Inflammatory macrophage treated with lipopolysaccharide for 4 hours (primary cell): ENCODE data around the gene TOMM70.

Experiments
- DNase-seq: peaks from one replicate; pipeline ENCODE4 v3.0.0-alpha.2; 2020

Gene TOMM70

DNA sequence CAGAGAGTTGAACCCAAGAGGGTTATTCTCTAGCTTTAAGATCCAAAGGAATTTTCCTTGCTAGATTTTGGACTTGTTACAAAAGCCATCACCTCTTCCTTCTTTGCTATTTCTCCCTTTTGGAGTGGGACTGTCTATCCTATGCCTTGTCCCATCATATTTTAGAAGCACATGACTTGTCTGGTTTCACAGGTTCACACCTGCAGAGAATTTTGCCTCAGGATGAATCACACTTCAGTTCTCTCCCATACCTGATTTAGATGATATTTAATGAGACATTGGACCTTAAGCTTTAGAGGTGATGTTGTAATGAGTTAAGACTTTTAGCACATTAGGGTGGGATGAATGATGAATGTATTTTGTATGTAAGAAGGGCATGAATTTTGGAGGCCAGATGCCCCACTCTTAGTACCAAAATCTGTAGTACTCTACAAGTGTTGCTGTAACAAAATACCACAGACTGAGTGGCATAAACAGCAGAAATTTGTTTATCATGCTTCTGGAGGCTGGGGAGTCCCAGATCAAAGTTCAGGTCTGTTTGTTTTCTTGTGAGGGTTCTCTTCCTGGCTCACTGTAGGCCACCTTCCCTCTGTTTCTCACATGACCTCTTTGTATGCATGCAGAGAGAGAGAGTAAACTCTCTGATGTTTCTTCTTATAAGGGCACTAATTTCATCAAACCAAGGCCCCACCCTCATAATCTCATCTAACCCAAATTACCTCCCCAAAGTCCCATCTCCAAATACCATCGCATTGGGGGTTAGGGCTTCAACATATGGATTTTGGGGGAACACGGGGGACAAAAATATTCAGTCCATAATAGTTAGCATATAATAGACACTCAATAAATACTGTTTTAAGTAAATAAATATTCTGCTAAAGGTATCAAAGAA, 10.4 kb upstream of the TOMM70 start:
- no peak for DNase-seq

DNA sequence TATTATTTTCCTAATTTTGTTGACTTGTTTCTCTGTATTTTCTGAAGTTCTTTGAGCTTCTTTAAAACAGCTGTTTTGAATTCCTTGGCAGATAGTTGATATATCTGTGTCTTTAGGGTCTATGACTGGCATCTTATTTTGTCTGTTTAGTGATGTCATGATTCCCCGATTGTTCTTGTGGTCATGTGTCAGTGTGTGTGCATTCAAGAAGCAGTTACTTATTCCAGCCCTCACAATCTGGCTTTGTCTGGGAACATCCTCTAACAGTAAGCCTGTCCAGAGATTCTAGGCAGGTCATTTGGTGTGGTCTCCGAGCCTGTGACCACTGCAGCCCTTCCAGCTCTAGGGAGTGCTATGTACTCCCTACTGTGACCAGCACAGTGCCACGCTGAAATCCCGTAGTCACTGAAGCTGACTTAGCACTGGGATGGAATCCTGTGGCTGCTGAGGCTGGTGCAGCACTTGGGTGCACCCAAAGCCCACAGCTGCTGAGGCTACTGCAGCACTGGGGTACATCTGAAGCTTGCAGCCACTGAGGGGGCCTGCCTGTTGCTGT, 7.2 kb upstream of the TOMM70 start:
- no peak for DNase-seq

DNA sequence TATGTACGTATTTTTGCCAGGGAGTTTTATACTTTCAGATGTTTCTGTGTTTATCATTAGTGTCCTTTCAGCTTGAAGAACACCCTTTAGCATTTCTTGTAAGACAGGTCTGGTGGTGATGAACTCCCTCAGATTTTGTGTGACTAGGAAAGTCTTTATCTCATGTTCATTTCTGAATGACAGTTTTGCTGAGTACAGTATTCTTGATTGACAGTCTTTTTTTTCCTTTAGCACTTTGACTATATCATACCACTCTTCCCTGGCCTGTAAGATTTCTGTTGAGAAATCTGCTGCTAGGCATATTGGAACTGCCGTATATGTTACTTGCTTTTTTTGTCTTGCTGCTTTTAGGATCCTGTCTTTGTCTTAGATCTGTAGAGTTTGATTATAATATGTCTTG, 6.3 kb upstream of the TOMM70 start:
- no peak for DNase-seq

DNA sequence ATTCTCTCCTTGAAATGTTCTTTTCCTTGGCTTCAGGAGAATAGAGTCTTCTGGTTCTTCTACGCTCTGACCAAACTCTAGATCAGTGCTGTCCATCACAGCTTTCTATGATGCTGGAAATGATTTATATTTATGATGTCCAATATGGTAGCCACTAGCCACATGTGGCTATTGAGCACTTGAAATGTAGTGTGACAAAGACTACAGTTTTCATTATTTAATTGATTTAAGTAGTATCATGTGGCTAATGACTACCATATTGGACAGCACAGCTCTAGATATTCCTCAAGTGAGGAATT, 3.3 kb upstream of the TOMM70 start:
- no peak for DNase-seq

DNA sequence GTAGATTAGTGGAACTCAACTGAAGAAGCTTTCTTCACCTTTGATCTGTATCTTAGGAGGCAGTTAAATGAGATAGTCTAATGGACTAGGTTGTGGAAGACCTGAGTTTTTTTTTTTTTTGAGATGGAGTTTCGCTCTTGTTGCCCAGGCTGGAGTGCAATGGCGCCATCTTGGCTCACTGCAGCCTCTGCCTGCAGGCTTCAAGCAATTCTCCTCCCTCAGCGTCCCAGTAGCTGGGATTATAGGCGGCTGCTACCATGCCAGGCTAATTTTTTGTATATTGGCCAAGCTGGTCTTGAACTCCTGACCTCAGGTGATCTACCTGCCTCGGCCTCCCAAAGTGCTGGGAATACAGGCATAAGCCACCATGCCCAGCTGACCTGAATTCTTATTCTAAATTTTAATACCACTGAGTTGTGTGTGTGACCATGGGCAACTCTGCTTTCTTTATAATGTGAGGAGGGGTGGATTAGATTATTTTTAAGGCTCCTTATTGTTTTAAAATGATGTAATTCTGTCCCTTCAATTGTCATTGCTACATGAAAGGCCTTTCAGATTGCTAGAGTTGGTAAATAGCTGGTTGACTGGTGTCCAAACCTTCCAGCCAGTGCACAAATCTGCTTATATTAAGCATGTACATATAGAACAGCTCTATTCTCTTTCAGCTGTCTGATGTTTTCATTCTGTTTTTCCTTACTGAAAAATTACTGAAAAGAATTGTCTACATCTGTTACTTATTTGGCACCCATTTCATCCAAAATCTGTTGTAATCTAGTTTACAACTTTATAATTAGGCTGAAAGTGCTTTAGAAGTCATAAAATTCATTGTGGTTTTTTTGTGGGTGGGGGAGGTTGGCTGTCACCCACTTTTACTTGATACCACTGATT, 2.7 kb upstream of the TOMM70 start:
- DNase-seq: peak; percentile 0

DNA sequence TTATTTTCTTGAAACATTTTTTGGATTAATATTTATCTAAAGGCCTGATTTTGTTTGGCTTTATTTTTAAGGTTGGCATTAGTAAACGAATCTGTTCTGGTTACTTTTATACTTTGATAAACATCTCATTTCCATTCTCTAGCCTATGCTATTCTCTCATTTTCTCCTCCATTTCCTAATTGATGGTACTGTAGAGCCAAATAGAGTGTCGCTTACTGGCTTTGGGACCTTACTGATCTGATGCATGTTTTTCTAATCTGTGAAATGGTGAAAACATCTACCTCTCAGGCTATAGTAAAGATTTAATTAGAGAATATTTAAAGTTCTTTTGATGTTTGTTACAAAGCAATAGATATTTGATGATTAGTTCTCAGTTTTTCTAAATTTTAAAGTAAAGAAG, 2.0 kb upstream of the TOMM70 start:
- no peak for DNase-seq

DNA sequence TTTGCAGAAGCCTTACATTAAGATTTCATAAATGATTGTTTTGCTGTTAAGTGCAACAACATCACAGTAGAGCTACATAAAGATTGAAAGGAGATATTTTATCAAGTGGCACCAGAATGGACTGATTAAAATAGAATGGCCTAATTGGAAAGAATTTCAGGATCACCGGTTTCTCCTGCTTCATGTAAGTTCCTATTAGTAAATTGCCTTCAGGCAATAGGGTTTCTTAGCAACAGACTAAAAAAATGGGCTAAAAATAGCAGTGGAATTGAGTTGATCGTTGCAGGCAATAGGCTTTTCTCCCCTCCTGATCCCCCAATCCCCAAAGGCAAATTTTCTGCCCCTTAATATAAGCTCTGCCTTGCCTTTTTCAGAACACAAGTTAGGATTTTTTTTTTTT, 1.4 kb upstream of the TOMM70 start:
- peak; percentile 1 for DNase-seq

DNA sequence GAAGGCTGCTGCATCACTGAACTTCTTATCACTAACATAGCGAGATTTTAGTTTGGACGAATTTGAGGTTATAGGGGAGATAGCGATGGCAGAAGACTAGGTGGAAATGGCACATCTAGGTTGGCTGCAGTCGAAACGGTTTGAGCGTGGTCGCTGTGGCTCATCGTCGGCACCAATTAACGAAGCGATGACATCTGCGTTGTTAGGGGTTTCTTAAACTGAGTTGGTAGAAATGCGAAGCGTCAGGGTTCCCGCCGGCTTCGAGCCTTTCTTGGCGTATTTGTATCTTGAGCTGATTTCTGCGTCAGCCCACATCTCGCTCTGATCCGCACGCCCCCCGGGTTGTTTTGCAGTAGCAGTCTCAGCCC, 769 bp upstream of the TOMM70 start:
- DNase-seq: peak; percentile 20

DNA sequence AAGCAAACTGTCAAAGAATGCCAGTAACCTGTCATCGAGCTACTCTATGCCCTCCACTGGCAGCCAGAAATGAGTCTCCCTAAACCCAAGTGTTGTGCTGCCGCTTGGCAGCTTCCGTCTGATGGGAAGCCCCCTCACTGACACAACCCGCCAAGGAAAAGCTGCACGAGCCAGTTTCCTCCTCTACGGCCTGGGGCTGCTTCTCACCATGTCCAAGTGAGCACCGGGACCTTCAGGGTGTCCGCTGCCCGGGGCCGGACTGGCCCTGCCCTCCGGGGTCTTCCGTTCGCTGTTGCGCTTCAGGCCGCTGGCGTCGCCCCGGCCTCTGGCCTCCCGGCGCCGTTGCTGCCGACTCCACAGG, 490 bp downstream of the TOMM70 start:
- DNase-seq: peak; percentile 56

DNA sequence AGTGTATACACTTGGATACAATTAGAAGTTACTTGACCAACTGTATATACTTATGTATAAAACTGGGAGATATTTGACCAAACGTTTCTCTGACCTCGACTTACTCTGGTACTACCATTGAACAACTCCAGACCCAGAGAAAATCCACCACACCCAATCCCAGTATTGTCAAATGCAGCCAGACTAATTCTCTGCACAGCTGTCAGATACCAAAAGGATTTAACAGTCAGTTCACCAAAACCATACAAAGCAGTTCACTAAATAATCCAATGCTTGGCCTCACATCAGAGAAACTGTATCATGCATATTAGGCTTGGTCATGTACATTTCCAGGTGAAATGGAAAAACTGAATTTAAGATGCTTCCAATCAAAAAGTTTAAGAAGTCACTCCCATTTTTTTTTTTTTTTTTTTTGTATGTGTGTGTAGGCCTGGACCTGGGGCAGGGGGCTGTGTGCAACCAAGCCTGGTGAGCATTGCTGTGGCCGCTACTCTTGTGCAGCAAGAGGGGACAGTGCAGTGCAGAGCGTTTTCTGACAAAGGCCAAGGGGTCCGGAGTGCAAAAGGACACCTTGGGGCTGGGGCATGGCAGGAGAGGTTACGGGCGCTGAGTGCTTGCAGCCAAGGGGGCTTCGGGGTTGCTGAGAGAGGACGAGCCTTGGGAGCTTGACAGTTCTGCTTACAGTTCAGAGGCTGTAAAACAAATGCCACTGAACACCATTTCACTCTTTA, 1.4 kb downstream of the TOMM70 start:
- DNase-seq: no peak

DNA sequence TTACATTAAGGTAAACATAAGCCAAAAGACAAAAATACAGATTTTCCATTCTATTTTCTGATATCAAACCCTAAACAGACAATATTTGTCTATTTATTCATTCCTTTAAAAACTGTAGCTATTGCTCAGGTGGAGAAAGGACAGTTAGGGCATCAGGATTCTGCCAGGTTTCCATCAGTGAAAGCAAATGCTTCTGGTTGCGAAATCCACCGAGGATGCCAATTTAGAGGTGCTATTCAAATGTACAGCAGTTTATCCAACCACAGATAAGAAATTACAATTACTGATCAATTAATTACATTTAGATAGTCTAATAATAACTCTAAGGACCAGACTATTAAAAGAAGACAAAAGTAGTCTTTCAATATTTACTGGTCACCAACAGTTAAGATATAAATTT, 3.9 kb downstream of the TOMM70 start:
- no peak for DNase-seq

DNA sequence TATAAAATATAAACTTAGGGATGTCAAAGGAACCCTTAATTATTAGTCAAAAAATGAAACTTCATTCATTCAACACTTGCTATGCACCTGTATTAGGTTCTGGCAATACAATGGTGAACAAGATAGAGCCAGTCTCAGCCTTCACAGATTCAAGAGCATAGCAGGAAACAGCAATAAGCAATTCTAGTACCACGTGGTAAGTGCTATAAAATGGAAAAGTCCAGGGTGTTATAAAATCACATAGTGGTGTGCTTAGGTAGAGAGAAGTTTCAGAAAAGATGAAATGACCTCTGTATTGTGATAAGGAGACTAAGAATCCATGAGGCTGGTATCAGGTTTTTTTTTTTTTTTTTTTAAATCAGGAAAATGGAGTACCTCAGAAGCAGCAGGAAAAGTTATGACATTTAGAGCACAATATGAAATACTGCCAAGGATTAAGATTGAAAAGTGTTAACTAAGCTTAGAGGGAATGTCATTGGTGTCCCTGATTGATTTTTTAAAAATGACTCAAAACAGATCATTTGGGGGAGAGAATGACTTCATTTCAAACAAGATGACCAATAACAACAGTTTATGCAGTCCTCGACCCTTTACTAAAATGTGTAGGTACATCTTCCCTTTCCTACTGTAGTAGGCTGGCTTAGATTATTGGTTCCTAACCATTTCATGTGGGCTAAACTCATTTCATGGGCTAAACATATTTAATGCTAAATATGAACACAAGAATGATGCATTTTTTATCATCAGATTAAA, 5.0 kb downstream of the TOMM70 start:
- no peak for DNase-seq

DNA sequence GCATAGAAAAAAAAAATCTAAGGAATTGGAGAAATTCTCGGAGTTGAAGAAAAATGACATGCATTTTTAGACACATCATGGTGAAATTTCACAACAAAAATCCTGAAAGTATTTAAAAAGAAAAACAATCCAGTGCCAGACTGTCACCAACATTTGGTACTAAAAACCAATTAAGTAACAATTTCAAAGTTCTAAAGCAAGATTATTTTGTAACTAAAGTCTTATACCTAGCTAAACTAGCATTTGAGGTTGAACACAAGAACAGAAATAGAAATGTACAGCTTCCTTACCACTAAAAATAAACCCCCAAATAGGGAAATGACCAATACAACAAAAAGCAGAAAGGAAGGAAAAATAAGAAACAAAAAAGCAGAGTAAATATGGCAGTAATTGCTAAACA, 11.9 kb downstream of the TOMM70 start:
- DNase-seq: no peak

DNA sequence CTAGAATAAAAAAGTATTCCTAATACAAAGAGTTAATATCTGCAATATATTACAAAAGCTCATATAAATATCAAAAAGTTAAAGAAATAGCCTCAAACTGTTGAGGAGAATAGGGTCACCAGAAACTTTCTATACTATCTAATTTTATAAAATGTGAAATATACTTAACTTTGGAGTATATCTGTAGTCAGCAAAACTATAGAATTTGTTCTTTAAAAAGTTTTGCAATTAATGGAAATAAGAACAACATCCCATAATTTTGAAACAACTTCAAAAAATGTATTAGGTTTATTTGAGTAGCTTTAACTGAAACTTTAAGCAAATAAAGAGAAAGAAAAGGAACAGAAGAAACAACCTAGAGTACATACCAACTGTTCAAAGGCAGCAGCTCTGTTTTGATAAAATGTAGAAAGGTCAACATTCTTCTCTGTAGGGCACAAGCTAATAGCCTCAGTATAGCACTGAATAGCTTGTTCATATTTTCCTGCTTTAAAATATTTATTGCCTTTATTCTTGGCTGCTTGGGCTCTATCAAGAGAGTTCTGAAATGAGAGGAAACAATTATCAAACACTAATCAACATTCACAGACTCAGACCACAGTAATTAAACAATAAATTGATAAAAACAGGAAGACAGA, 14.3 kb downstream of the TOMM70 start:
- no peak for DNase-seq

DNA sequence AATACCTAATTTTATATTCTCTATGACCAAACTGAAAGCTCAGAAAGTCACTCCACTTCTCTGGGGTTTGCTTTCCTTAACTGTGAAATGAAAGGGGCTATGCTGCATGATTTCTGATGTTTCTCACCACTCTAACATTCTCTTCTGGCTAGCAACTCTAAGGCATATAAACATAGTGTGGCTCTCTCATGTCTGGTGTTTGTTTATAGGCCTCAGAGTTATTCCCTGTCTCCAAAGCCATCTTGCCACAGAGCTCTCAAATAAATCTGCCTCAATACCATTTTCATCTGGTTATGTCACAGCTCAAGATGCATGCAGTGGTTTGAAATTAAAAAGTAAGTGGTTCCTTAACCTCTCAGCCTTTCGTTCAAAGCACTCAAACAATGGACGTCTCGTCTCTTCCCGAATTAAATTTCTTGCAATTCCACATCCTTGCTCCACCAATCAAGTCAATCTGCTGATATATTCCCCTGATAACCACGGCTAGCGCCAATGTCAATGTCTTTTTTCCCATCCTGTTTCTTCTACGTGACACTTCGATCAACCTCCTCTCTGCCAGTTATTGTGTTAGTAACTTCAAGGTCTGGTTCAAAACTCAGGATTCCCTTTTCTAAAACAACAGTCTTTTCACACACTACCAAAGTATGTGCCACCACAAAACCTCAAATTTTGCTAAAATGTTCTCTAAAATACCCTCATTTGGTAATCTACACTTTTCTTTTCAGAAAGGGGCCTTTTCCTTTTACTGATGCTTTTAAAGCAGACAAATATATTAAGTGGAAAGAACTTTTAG, 16.0 kb downstream of the TOMM70 start:
- DNase-seq: no peak

DNA sequence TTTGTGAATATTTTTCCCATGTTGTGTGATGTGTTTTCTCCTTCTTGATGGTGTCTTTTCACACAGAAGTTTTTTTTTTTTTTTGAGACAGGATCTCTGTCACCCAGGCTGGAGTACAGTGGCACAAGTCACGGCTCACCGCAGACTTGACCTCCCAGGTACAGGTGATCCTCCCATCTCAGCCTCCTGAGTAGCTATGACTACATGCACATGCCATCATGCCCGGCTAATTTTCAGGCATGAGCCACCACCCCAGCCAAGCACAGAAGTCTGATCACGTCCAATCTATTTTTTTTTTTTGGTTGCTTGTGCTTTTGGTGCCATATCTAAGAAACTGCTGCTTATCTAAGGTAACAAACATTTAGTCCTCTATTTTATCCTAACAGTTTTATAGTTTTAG, 24.6 kb downstream of the TOMM70 start:
- DNase-seq: no peak

DNA sequence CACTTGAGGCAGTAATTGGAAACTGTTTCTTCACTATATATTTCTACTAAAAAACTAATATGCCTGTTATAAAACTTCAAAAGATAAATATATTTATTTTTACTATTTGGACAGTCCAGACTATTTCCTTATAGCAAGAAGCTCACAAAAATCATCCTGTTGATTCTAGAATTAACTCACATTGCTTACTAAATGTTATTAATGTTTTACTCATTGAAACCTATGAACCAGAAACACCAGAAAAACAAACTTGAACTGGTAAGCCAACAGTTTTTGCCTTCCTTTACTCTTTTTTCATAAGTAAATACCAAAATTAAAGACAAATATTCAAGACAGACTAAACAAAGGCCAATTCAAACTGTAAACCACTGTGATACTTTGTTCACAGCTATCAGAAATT, 26.4 kb downstream of the TOMM70 start:
- no peak for DNase-seq

DNA sequence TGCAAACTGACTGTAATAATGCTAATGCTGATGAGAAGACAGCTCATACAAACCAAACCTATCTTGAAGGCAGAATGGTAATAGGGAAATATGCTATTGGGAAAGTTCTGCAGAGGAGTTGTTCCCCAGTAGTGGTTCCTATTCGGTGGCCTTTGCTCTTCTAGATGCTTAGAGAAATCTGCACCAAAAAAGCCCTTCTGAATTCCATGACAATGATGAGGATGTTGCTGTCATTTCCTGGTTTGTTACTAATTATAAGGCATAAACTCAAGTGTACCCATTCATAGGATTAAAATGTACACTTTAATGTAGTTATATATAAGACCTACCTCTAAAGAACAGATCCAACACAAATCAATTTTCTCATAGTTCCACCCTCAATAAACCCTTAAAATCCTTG, 30.1 kb downstream of the TOMM70 start:
- DNase-seq: peak; percentile 12

DNA sequence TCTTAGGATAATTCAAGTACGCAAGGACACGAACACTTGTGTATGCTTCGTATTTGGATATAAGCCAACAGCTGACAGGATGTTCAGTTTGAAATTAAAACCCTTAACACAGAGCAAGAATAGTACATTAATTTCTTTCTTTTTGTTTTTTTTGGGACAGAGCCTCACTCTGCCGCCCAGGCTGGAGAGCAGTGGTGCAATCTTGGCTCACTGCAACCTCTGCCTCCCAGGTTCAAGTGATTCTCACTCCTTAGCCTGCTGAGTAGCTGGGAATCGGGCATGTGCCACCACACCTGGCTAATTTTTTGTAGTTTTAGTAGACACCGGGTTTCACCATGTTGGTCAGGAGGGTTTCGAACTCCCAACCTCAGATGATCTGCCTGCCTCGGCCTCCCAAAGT, 32.4 kb downstream of the TOMM70 start:
- DNase-seq: no peak

DNA sequence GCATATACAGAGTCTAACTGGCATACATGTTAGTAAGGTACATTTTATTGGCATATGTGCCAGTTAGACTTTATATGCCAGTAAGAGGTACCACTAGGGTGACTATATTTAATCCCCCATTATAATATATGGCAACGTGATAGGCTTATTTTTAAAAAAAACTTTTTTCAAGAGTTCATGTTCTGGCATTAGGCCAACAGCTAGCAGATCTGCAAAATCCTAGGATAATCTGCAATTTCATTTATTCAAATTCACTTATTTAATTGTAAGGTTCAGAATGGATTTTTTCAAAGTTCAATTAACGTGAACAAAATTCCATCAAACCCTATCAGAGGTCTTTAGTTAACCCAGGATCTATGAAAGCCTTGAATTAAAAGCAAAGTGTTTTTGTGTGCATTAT, 34.5 kb downstream of the TOMM70 start:
- DNase-seq: no peak

DNA sequence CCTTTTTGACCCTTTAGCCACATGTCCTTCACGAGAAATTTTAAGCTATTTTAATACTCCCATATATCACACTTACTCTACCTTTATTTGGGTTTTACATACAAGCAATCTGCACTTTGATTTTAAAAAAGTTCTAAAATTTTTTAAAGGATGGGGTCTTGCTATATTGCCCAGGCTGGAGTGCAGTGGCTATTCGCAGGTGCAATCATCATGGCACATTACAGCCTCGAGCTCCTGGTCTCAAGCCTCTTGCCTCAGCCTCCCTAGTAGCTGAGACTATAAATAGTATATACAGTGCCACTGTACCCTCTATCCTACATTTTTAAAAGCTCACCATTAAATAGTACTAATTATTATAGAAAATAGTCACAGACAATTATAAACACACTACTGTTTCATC, 36.5 kb downstream of the TOMM70 start:
- no peak for DNase-seq
